Peyer's patch (tissue), 4 donors: ENCODE data around the gene GALNS. TPM values are rescaled to one million over a fixed set of nuclear protein-coding genes. Genes with fewer than 3 reads are reported as not detected.

ENCODE experiments used
- DNase-seq, 3 donors: peaks; one replicate each; pipeline ENCODE4 v3.0.0-alpha.2; 2017 to 2019
- H3K27ac ChIP-seq, 4 donors: fragments of 200-600 bp; sonication (generic); one replicate each; pipeline ENCODE4 v1.5.1; 2016 to 2019
- H3K27me3 ChIP-seq, 2 donors: fragments of 200-600 bp; sonication (generic); one replicate each; pipeline ENCODE4 v1.5.1; 2019
- H3K36me3 ChIP-seq, 3 donors: fragments of 200-600 bp; sonication (generic); one replicate each; pipeline ENCODE4 v1.5.1; 2016 to 2019
- H3K4me1 ChIP-seq, 4 donors: fragments of 200-600 bp; sonication (generic); one replicate each; pipeline ENCODE4 v1.5.1; 2016 to 2019
- H3K4me3 ChIP-seq, 4 donors: fragments of 200-600 bp; sonication (generic); 1 replicate in 3 of 4; 2 replicates in 1 of 4; pipeline ENCODE4 v1.5.1; 2016 to 2019; ENCODE audit warnings: mild to moderate bottlenecking in 1 of 4
- H3K9me3 ChIP-seq, 4 donors: fragments of 200-600 bp; sonication (generic); one replicate each; pipeline ENCODE4 v1.5.1; 2016 to 2019; ENCODE audit warnings: mild to moderate bottlenecking in 1 of 4
- CTCF ChIP-seq, 6 experiments: fragments of 450-650 bp in 4 of 6; fragments of 200-600 bp in 2 of 6; sonication (generic) in 1 of 6; IDR thresholded peaks; one replicate each; pipeline ENCODE4 v1.5.1; 2017 to 2019; ENCODE audit warnings: antibody characterized with exemption in 6 of 6, mild to moderate bottlenecking in 3 of 6, moderate library complexity in 1 of 6
- POLR2A ChIP-seq, 2 donors: fragments of 450-650 bp; IDR thresholded peaks; one replicate each; pipeline ENCODE4 v1.5.1; 2017; ENCODE audit warnings: antibody characterized with exemption in 2 of 2, mild to moderate bottlenecking in 2 of 2, moderate library complexity in 2 of 2
- total RNA-seq, 4 donors: library from RNA; depleted of rRNA; stranded (reverse); fragments of >200 nt; gene quantifications; one replicate each; pipeline ENCODE4 v1.1.0, GENCODE V29; 2016

Gene GALNS
- total RNA-seq, 4 donors from 2014 or later, result 46.4 to 180 (median 133) TPM

GRCh38 chr16:88783391-88784073, 73.2 kb downstream of the GALNS start:
- peak; percentile 53 to 73 (median 58) for DNase-seq
- Histone ChIP-seq H3K4me3 (peak overlapping the region; percentile 68 to 92 (median 80)), H3K4me1 (peaks cover 0 to 56% (median 40%) of the 10 kb centered on the region in 4 donors), H3K9me3 (no peaks in the 10 kb centered on the region), H3K36me3 (no peaks in the 10 kb centered on the region), H3K27me3 (no peaks in the 10 kb centered on the region), H3K27ac (peak overlapping the region; percentile 87 to 96 (median 92))
- TF ChIP-seq CTCF (IDR thresholded peaks at IDR 0.05) (no peak), POLR2A (IDR thresholded peaks at IDR 0.05) (no peak)

GRCh38 chr16:88782454-88783390, 74.0 kb downstream of the GALNS start:
- Histone ChIP-seq H3K9me3 (no peaks in the 10 kb centered on the region), H3K36me3 (no peaks in the 10 kb centered on the region), H3K27ac (peak overlapping the region; percentile 87 to 96 (median 92)), H3K27me3 (no peaks in the 10 kb centered on the region), H3K4me3 (peak overlapping the region in 3 of 4 donors; percentile 68 to 91 (median 70)), H3K4me1 (peaks cover 0 to 56% (median 40%) of the 10 kb centered on the region in 4 donors)
- peak in 1 of 3 donors; percentile 36 for DNase-seq
- no peak for TF ChIP-seq POLR2A (IDR thresholded peaks at IDR 0.05)
- no peak for TF ChIP-seq CTCF (IDR thresholded peaks at IDR 0.05)

- DNase-seq, result peak in 2 of 3 donors; percentile 89
- no peak for TF ChIP-seq POLR2A (IDR thresholded peaks at IDR 0.05)
- Histone ChIP-seq H3K27ac (peak overlapping the region; percentile 87 to 96 (median 92)), H3K4me1 (peaks cover 0 to 56% (median 42%) of the 10 kb centered on the region in 4 donors), H3K9me3 (no peaks in the 10 kb centered on the region), H3K27me3 (no peaks in the 10 kb centered on the region), H3K4me3 (peak overlapping the region in 2 of 4 donors; percentile 17 to 20), H3K36me3 (no peaks in the 10 kb centered on the region)
Observed at GRCh38 chr16:88781140-88782077, 75.3 kb downstream of the GALNS start.

- no peaks in the 10 kb centered on the region for H3K9me3 ChIP-seq
- H3K4me3 ChIP-seq, result peak overlapping the region in 2 of 4 donors; percentile 17 to 20
- TF ChIP-seq CTCF (IDR thresholded peaks at IDR 0.05), result no peak
- no peak for TF ChIP-seq POLR2A (IDR thresholded peaks at IDR 0.05)
- peaks cover 0 to 58% (median 40%) of the 10 kb centered on the region in 4 donors for H3K4me1 ChIP-seq
- peak overlapping the region; percentile 34 to 96 (median 92) for H3K27ac ChIP-seq
- no peaks in the 10 kb centered on the region for H3K36me3 ChIP-seq
- DNase-seq, result no peak
- no peaks in the 10 kb centered on the region for H3K27me3 ChIP-seq
Observed at GRCh38 chr16:88780142-88781062, 76.3 kb downstream of the GALNS start.
